ENCODE data around the gene HSF2BP.
A peak's percentile ranks its signal among the peaks of the same experiment; 100 is the strongest.
"Not testable (repeated sequence)": the region's sequence is repeated elsewhere in the genome, so short reads cannot be mapped to it uniquely, and the experiment has no call there.

The HSF2BP gene

GRCh38 chr21:43619344-43619743 lies 39.9 kb downstream of the HSF2BP start:
- no peak for DNase-seq (ENCODE audit: low read depth in 3 of 3)

GRCh38 chr21:43618940-43619339 lies 40.3 kb downstream of the HSF2BP start:
- DNase-seq (ENCODE audit: low read depth in 3 of 3) = no peak

- DNase-seq (ENCODE audit: low read depth in 3 of 3) = not testable (repeated sequence)
These were observed 42.4 kb downstream of the HSF2BP start for GRCh38 chr21:43616861-43617260.

GRCh38 chr21:43614839-43615238 lies 44.4 kb downstream of the HSF2BP start:
- DNase-seq (ENCODE audit: low read depth in 3 of 3) = no peak

GRCh38 chr21:43613755-43614638 lies 45.3 kb downstream of the HSF2BP start:
- DNase-seq (ENCODE audit: low read depth in 3 of 3) = no peak

GRCh38 chr21:43611598-43612369 lies 47.5 kb downstream of the HSF2BP start:
- DNase-seq (ENCODE audit: low read depth in 3 of 3) = peak in 1 of 3 experiments; percentile 7

- DNase-seq (ENCODE audit: low read depth in 3 of 3) = no peak
These were observed 49.6 kb downstream of the HSF2BP start for GRCh38 chr21:43609501-43610340.

GRCh38 chr21:43608664-43609063 lies 50.6 kb downstream of the HSF2BP start:
- no peak for DNase-seq (ENCODE audit: low read depth in 3 of 3)

- DNase-seq (ENCODE audit: low read depth in 3 of 3) = no peak
These were observed 51.1 kb downstream of the HSF2BP start for GRCh38 chr21:43608225-43608624.

GRCh38 chr21:43605320-43606215 lies 53.7 kb downstream of the HSF2BP start:
- no peak for DNase-seq (ENCODE audit: low read depth in 3 of 3)

GRCh38 chr21:43604505-43605204 lies 54.6 kb downstream of the HSF2BP start:
- no peak for DNase-seq (ENCODE audit: low read depth in 3 of 3)

GRCh38 chr21:43603641-43604504 lies 55.4 kb downstream of the HSF2BP start:
- DNase-seq (ENCODE audit: low read depth in 3 of 3) = no peak

GRCh38 chr21:43603233-43603626 lies 56.1 kb downstream of the HSF2BP start:
- DNase-seq (ENCODE audit: low read depth in 3 of 3) = no peak

GRCh38 chr21:43602266-43603232 lies 56.7 kb downstream of the HSF2BP start:
- DNase-seq (ENCODE audit: low read depth in 3 of 3) = no peak

GRCh38 chr21:43600642-43601402 lies 58.5 kb downstream of the HSF2BP start:
- DNase-seq (ENCODE audit: low read depth in 3 of 3) = no peak

GRCh38 chr21:43599728-43600127 lies 59.6 kb downstream of the HSF2BP start:
- no peak for DNase-seq (ENCODE audit: low read depth in 3 of 3)

- DNase-seq (ENCODE audit: low read depth in 3 of 3) = no peak
These were observed 60.7 kb downstream of the HSF2BP start for GRCh38 chr21:43598416-43599120.

Measured in stimulated activated CD4-positive, alpha-beta T cell treated with anti-CD3 and anti-CD28 coated beads, TNF-alpha, amount 100 ng/mL, for 24 hours (primary cell).